Neutrophil (primary cell): ENCODE results near the gene CACNG8.

Source experiments
- H3K27ac ChIP-seq: fragments of 200-600 bp; sonication (generic); 2 replicates; pipeline ENCODE4 v1.5.1; 2016; ENCODE audit warnings: mild to moderate bottlenecking, moderate library complexity
- H3K27me3 ChIP-seq: fragments of 200-600 bp; sonication (generic); 2 replicates; pipeline ENCODE4 v1.6.0; 2016; ENCODE audit warnings: mild to moderate bottlenecking
- H3K36me3 ChIP-seq: fragments of 200-600 bp; sonication (generic); 2 replicates; pipeline ENCODE4 v1.5.1; 2017
- H3K4me1 ChIP-seq, 2 experiments: fragments of 200-600 bp in 1 of 2; sonication (generic) in 1 of 2; 1 replicate in 1 of 2; 2 replicates in 1 of 2; pipeline versions ENCODE4 v1.5.1 to v1.6.1; 2013 to 2016; ENCODE audit warnings: low read depth in 1 of 2, low read length in 1 of 2, mild to moderate bottlenecking in 1 of 2, moderate library complexity in 1 of 2; ENCODE audit not compliant: control insufficient read depth in 1 of 2, insufficient read depth in 1 of 2
- H3K4me3 ChIP-seq, 2 experiments: fragments of 200-600 bp in 1 of 2; sonication (generic) in 1 of 2; 1 replicate in 1 of 2; 2 replicates in 1 of 2; pipeline ENCODE4 v1.5.1; 2013 to 2016; ENCODE audit warnings: low read depth in 1 of 2, low read length in 1 of 2, mild to moderate bottlenecking in 1 of 2, moderate library complexity in 1 of 2
- H3K9me3 ChIP-seq: fragments of 200-600 bp; sonication (generic); 2 replicates; pipeline ENCODE4 v1.5.1; 2016
- CTCF ChIP-seq: fragments of 200-600 bp; sonication (generic); IDR thresholded peaks from 2 replicates; pipeline ENCODE4 v1.5.1; 2016; ENCODE audit warnings: antibody characterized with exemption

CACNG8 gene

DNA sequence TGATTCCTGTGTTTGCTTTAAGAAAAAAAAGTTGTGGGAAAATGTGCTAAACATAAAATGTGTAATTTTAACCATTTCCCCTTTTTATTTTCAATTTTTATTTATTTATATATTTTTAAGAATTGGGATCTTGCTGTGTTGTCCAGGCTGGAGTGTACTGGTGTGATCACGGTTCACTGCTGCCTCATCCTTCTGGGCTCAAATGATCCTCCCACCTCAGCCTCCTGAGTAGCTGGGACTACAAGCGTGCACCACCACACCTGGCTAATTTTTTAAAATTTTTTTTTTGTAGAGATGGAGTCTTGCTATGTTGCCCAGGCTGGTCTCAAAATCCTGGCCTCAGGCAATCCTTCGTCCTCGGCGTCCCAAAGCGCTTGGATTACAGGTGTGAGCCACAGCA lies 47.7 kb downstream of the CACNG8 start:
- Histone ChIP-seq H3K4me1 (peaks cover 4 to 9% of the 10 kb centered on the region in 2 experiments), H3K27ac (no peak overlapping the region), H3K27me3 (peaks cover 60% of the 10 kb centered on the region), H3K4me3 (no peak overlapping the region), H3K9me3 (no peaks in the 10 kb centered on the region), H3K36me3 (no peaks in the 10 kb centered on the region)
- no peak for TF ChIP-seq CTCF

GRCh38 chr19:54011507-54012211 lies 48.9 kb downstream of the CACNG8 start:
- no peak overlapping the region for H3K27ac ChIP-seq
- TF ChIP-seq CTCF = no peak
- H3K4me3 ChIP-seq = no peak overlapping the region
- H3K4me1 ChIP-seq = peaks cover 4 to 10% of the 10 kb centered on the region in 2 experiments
- H3K27me3 ChIP-seq = peaks cover 60% of the 10 kb centered on the region
- H3K36me3 ChIP-seq = no peaks in the 10 kb centered on the region
- H3K9me3 ChIP-seq = no peaks in the 10 kb centered on the region

GRCh38 chr19:54013866-54014265 lies 51.1 kb downstream of the CACNG8 start:
- Histone ChIP-seq H3K27me3 (peaks cover 38% of the 10 kb centered on the region), H3K9me3 (no peaks in the 10 kb centered on the region), H3K36me3 (no peaks in the 10 kb centered on the region), H3K4me3 (no peak overlapping the region), H3K4me1 (peaks cover 23 to 32% of the 10 kb centered on the region in 2 experiments), H3K27ac (no peak overlapping the region)
- TF ChIP-seq CTCF = no peak

GRCh38 chr19:54014920-54015560 lies 52.3 kb downstream of the CACNG8 start:
- no peaks in the 10 kb centered on the region for H3K9me3 ChIP-seq
- TF ChIP-seq CTCF = no peak
- peaks cover 35 to 44% of the 10 kb centered on the region in 2 experiments for H3K4me1 ChIP-seq

GRCh38 chr19:54017261-54017660 lies 54.5 kb downstream of the CACNG8 start:
- TF ChIP-seq CTCF = no peak
- Histone ChIP-seq H3K27ac (no peak overlapping the region), H3K4me1 (peaks cover 48 to 62% of the 10 kb centered on the region in 2 experiments), H3K9me3 (no peaks in the 10 kb centered on the region), H3K4me3 (no peak overlapping the region), H3K27me3 (peaks cover 10% of the 10 kb centered on the region), H3K36me3 (no peaks in the 10 kb centered on the region)

More at GRCh38 chr19:54014920-54015560, 52.3 kb downstream of the CACNG8 start:
- H3K27ac ChIP-seq = no peak overlapping the region
- H3K27me3 ChIP-seq = peaks cover 29% of the 10 kb centered on the region
- no peak overlapping the region for H3K4me3 ChIP-seq
- H3K36me3 ChIP-seq = no peaks in the 10 kb centered on the region
